K562 (cell line): ENCODE data around the gene SMIM35. TPM values are rescaled to one million over a fixed set of nuclear protein-coding genes. Genes with fewer than 3 reads are reported as not detected.
A peak's percentile ranks its signal among the peaks of the same experiment; 100 is the strongest.

Source experiments
- BRD9 ChIP-seq: fragments of 450-650 bp; IDR thresholded peaks from 2 replicates; pipeline ENCODE4 v1.6.1; 2018; ENCODE audit warnings: low read depth; ENCODE audit not compliant: partially characterized antibody
- CREB1 ChIP-seq, 2 experiments: sonication (generic) in 1 of 2; formaldehyde crosslinking in 1 of 2; IDR thresholded peaks; 2 replicates each; pipeline versions ENCODE4 v1.6.1 to v1.8.0; 2012 to 2022; ENCODE audit warnings: inconsistent platforms in 1 of 2, mild to moderate bottlenecking in 1 of 2, missing genetic modification reagents in 1 of 2, moderate library complexity in 1 of 2
- IRF2 ChIP-seq: sonication (generic); formaldehyde crosslinking; IDR thresholded peaks from 2 replicates; pipeline ENCODE4 v1.8.1; 2022; ENCODE audit warnings: mild to moderate bottlenecking, missing genetic modification reagents
- NR2C1 ChIP-seq, 2 experiments: fragments of 450-650 bp; IDR thresholded peaks; 2 replicates each; pipeline ENCODE4 v1.6.1; 2017; ENCODE audit warnings: mild to moderate bottlenecking in 2 of 2, antibody characterized with exemption in 1 of 2, inconsistent platforms in 1 of 2, missing compliant biosample characterization in 1 of 2, missing genetic modification characterization in 1 of 2
- THRAP3 ChIP-seq: fragments of 450-650 bp; IDR thresholded peaks from 2 replicates; pipeline ENCODE4 v1.6.1; 2016; ENCODE audit warnings: mild to moderate bottlenecking, inconsistent platforms, borderline replicate concordance
- ZC3H4 ChIP-seq: sonication (generic); formaldehyde crosslinking; IDR thresholded peaks from 2 replicates; pipeline ENCODE4 v1.9.0; 2021; ENCODE audit warnings: missing genetic modification reagents, borderline replicate concordance
- ZNF134 ChIP-seq: fragments of 250-450 bp; sonication (Bioruptor Pico); conservative IDR thresholded peaks from 2 replicates; pipeline ENCODE4 v1.4.0; 2020
- ZNF239 ChIP-seq: fragments of 250-450 bp; sonication (Bioruptor Pico); IDR thresholded peaks from 2 replicates; pipeline ENCODE4 v1.4.0; 2020; ENCODE audit warnings: mild to moderate bottlenecking
- ZNF57 ChIP-seq: fragments of 450-650 bp; formaldehyde crosslinking; IDR thresholded peaks from 2 replicates; pipeline ENCODE4 v1.4.0; 2020; ENCODE audit warnings: mild to moderate bottlenecking, moderate library complexity
- ZNF583 ChIP-seq: fragments of 250-450 bp; sonication (Bioruptor Pico); IDR thresholded peaks from 2 replicates; pipeline ENCODE4 v1.4.0; 2020
- polyA plus RNA-seq, 8 experiments: library from polyadenylated mRNA; depleted of rRNA in 4 of 8; stranded (reverse) in 5 of 8; unstranded in 3 of 8; fragments of >200 nt; fragmentation: Nextera tagmentation in 2 of 8; fragmentation: Illumina TruSeq in 1 of 8; extraction: Ambion mirVana in 2 of 8; extraction: Trizol in 1 of 8; gene quantifications; 2 replicates each; pipeline versions ENCODE4 v1.2.1 to v1.2.3, GENCODE V29; 2011 to 2014; ENCODE audit warnings: inconsistent platforms in 1 of 8, missing spikeins in 1 of 8
- total RNA-seq, 7 experiments: library from RNA; depleted of rRNA in 6 of 7; stranded (reverse); fragments of >200 nt in 6 of 7; fragmentation: Illumina TruSeq in 2 of 7; extraction: Trizol in 2 of 7; gene quantifications; 2 replicates each; pipeline versions ENCODE4 v1.2.1 to v1.2.3, GENCODE V29; 2011 to 2021; ENCODE audit warnings: low replicate concordance in 1 of 7
- TF ChIP-seq, protein P1 (sequence below), 2 experiments: fragments of 450-650 bp; formaldehyde crosslinking in 1 of 2; IDR thresholded peaks; 2 replicates each; pipeline versions ENCODE4 v1.4.0 to v1.6.1; 2014 to 2020; ENCODE audit warnings: mild to moderate bottlenecking in 2 of 2, borderline replicate concordance in 1 of 2, low read depth in 1 of 2
- TF ChIP-seq, protein P2 (sequence below), 3 experiments: fragments of 200-800 bp in 1 of 3; fragments of 250-450 bp in 1 of 3; fragments of 450-650 bp in 1 of 3; sonication (Bioruptor Pico) in 1 of 3; sonication (Bioruptor generic) in 1 of 3; formaldehyde crosslinking in 1 of 3; IDR thresholded peaks; 2 replicates each; pipeline versions ENCODE4 v1.6.1 to v1.8.0; 2016 to 2022; ENCODE audit warnings: mild to moderate bottlenecking in 2 of 3, missing genetic modification characterization in 2 of 3, missing compliant biosample characterization in 1 of 3, moderate library complexity in 1 of 3
- TF ChIP-seq, protein P3 (sequence below), 2 experiments: fragments of 250-450 bp in 1 of 2; fragments of 450-650 bp in 1 of 2; sonication (Bioruptor Pico) in 1 of 2; IDR thresholded peaks; 2 replicates each; pipeline versions ENCODE4 v1.6.1 to v1.8.0; 2016 to 2021; ENCODE audit warnings: mild to moderate bottlenecking in 2 of 2, moderate library complexity in 2 of 2, missing compliant biosample characterization in 1 of 2, missing genetic modification characterization in 1 of 2

Gene SMIM35
- total and polyA plus RNA-seq, 9 of the 15 experiments (the other 6 are each of a cell fraction or from before 2014, with no cell fraction given), result 0.03 TPM; not detected in 7

DNA sequence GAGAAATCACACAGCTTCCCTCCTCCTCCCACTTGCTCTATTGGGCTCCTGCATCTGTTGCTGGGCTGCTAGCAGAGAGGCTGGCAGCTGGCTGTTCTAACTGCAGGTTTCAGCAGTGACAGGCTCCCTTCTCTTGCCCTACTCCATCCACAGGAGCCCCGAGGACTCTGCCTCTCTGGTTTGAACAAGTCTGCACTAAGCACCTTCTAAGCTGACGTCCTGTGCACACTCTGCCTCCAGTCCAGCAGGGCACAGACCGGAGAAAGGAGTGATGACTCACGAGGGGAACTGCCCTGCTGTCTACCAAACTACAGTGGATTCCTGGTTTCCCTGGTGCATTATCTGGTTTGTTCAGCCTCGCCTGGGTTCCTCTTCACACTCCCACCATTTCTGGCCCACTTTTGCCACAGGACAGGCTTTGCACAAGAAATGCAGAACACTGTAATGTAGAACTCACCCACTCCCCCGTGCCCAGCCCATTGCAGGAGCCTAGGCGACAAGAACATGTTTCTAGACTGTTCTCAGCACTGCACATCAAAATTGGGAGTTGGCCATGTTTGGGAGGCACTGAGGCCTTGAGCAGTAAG is 74.6 kb downstream of the SMIM35 start (continued):
- TF ChIP-seq, protein P1, sequence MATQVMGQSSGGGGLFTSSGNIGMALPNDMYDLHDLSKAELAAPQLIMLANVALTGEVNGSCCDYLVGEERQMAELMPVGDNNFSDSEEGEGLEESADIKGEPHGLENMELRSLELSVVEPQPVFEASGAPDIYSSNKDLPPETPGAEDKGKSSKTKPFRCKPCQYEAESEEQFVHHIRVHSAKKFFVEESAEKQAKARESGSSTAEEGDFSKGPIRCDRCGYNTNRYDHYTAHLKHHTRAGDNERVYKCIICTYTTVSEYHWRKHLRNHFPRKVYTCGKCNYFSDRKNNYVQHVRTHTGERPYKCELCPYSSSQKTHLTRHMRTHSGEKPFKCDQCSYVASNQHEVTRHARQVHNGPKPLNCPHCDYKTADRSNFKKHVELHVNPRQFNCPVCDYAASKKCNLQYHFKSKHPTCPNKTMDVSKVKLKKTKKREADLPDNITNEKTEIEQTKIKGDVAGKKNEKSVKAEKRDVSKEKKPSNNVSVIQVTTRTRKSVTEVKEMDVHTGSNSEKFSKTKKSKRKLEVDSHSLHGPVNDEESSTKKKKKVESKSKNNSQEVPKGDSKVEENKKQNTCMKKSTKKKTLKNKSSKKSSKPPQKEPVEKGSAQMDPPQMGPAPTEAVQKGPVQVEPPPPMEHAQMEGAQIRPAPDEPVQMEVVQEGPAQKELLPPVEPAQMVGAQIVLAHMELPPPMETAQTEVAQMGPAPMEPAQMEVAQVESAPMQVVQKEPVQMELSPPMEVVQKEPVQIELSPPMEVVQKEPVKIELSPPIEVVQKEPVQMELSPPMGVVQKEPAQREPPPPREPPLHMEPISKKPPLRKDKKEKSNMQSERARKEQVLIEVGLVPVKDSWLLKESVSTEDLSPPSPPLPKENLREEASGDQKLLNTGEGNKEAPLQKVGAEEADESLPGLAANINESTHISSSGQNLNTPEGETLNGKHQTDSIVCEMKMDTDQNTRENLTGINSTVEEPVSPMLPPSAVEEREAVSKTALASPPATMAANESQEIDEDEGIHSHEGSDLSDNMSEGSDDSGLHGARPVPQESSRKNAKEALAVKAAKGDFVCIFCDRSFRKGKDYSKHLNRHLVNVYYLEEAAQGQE (IDR thresholded peaks at IDR 0.05; ENCODE audit: borderline replicate concordance), result peak; percentile 48
- TF ChIP-seq, protein P1 (CRISPR knock-in tag; IDR thresholded peaks at IDR 0.05; ENCODE audit: low read depth), result no peak
- TF ChIP-seq CREB1 (IDR thresholded peaks at IDR 0.05), result no peak
- no peak for TF ChIP-seq CREB1 (CRISPR knock-in tag; IDR thresholded peaks at IDR 0.05)
- no peak for TF ChIP-seq ZC3H4 (CRISPR knock-in tag)
- TF ChIP-seq BRD9, result peak; percentile 22
- no peak for TF ChIP-seq THRAP3
- no peak for TF ChIP-seq ZNF57 (CRISPR knock-in tag)
- TF ChIP-seq ZNF239 (CRISPR knock-in tag), result no peak
- TF ChIP-seq, protein P2, sequence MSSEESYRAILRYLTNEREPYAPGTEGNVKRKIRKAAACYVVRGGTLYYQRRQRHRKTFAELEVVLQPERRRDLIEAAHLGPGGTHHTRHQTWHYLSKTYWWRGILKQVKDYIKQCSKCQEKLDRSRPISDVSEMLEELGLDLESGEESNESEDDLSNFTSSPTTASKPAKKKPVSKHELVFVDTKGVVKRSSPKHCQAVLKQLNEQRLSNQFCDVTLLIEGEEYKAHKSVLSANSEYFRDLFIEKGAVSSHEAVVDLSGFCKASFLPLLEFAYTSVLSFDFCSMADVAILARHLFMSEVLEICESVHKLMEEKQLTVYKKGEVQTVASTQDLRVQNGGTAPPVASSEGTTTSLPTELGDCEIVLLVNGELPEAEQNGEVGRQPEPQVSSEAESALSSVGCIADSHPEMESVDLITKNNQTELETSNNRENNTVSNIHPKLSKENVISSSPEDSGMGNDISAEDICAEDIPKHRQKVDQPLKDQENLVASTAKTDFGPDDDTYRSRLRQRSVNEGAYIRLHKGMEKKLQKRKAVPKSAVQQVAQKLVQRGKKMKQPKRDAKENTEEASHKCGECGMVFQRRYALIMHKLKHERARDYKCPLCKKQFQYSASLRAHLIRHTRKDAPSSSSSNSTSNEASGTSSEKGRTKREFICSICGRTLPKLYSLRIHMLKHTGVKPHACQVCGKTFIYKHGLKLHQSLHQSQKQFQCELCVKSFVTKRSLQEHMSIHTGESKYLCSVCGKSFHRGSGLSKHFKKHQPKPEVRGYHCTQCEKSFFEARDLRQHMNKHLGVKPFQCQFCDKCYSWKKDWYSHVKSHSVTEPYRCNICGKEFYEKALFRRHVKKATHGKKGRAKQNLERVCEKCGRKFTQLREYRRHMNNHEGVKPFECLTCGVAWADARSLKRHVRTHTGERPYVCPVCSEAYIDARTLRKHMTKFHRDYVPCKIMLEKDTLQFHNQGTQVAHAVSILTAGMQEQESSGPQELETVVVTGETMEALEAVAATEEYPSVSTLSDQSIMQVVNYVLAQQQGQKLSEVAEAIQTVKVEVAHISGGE (CRISPR knock-in tag; IDR thresholded peaks at IDR 0.05), result 0 out of 6 replicates have a peak, but pooled peaks of 1 of the 3 experiments have one; percentile 26
- no peak for TF ChIP-seq ZNF583 (CRISPR knock-in tag)
- TF ChIP-seq, protein P3, sequence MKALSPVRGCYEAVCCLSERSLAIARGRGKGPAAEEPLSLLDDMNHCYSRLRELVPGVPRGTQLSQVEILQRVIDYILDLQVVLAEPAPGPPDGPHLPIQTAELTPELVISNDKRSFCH (CRISPR knock-in tag; IDR thresholded peaks at IDR 0.05), result no peak
- TF ChIP-seq, protein P3 (tag; IDR thresholded peaks at IDR 0.05), result no peak
- TF ChIP-seq NR2C1 (IDR thresholded peaks at IDR 0.05), result no peak
- TF ChIP-seq NR2C1 (tag; IDR thresholded peaks at IDR 0.05), result 0 out of 2 replicates have a peak, but pooled peaks have one; percentile 9
- TF ChIP-seq ZNF134 (CRISPR knock-in tag), result no peak
- TF ChIP-seq IRF2 (CRISPR knock-in tag), result no peak
